SK-N-SH (cell line): Measurements from ENCODE around the gene SLC17A7.

ENCODE experiments used
- CTCF ChIP-seq: fragments of 200-600 bp; sonication (generic); IDR thresholded peaks from 2 replicates; pipeline ENCODE4 v1.6.1; 2017; ENCODE audit warnings: antibody characterized with exemption, mild to moderate bottlenecking, moderate library complexity
- EP300 ChIP-seq, 2 experiments: IDR thresholded peaks; 2 replicates each; pipeline versions ENCODE4 v1.4.0 to v1.6.1; 2012; ENCODE audit warnings: borderline replicate concordance in 1 of 2, low read depth in 1 of 2, low read length in 1 of 2
- JUND ChIP-seq: IDR thresholded peaks from 2 replicates; pipeline ENCODE4 v1.4.0; 2012
- MXI1 ChIP-seq: IDR thresholded peaks from 2 replicates; pipeline ENCODE4 v1.6.1; 2012; ENCODE audit warnings: mild to moderate bottlenecking, low read depth, low read length, improper control_type of control experiment
- NRF1 ChIP-seq: IDR thresholded peaks from 2 replicates; pipeline ENCODE4 v1.6.1; 2012; ENCODE audit warnings: low read depth, mild to moderate bottlenecking, low read length
- RAD21 ChIP-seq: IDR thresholded peaks from 2 replicates; pipeline ENCODE4 v1.6.1; 2012; ENCODE audit warnings: mild to moderate bottlenecking, low read length
- REST ChIP-seq: IDR thresholded peaks from 2 replicates; pipeline ENCODE4 v1.6.1; 2012; ENCODE audit warnings: mild to moderate bottlenecking, low read depth, low read length, moderate library complexity
- TAF1 ChIP-seq: IDR thresholded peaks from 2 replicates; pipeline ENCODE4 v1.6.1; 2012; ENCODE audit warnings: low read depth, mild to moderate bottlenecking, low read length, moderate library complexity, borderline replicate concordance
- USF2 ChIP-seq: fragments of 150-350 bp; IDR thresholded peaks from 2 replicates; pipeline ENCODE4 v1.6.1; 2017; ENCODE audit warnings: antibody characterized with exemption, low read length, low read depth, borderline replicate concordance

GRCh38 chr19:49407079-49407478 lies 34.2 kb downstream of the SLC17A7 start:
- TF ChIP-seq REST: no peak
- TF ChIP-seq TAF1: no peak
- TF ChIP-seq CTCF: no peak
- TF ChIP-seq RAD21: no peak
- TF ChIP-seq EP300 (IDR thresholded peaks at IDR 0.05; ENCODE audit: borderline replicate concordance in 1 of 2, low read depth in 1 of 2, low read length in 1 of 2): no peak
- no peak for TF ChIP-seq MXI1
- no peak for TF ChIP-seq NRF1
- TF ChIP-seq JUND: no peak
- no peak for TF ChIP-seq USF2
